Transverse colon (tissue), 4 donors: ENCODE measurements around the gene PTPN6.

Source experiments
- POLR2AphosphoS5 ChIP-seq, 3 donors: sonication (generic); formaldehyde crosslinking; IDR thresholded peaks; one replicate each; pipeline ENCODE4 v1.6.1; 2016; ENCODE audit warnings: antibody characterized with exemption in 3 of 3
- TF ChIP-seq, protein P1 (sequence below), 5 experiments: fragments of 200-600 bp in 3 of 5; fragments of 450-650 bp in 2 of 5; sonication (generic) in 3 of 5; IDR thresholded peaks; 1 replicate in 2 of 5; 2 replicates in 3 of 5; pipeline ENCODE4 v1.5.1; 2016 to 2017; ENCODE audit warnings: antibody characterized with exemption in 5 of 5, inconsistent platforms in 3 of 5, mild to moderate bottlenecking in 2 of 5, moderate library complexity in 1 of 5

DNA sequence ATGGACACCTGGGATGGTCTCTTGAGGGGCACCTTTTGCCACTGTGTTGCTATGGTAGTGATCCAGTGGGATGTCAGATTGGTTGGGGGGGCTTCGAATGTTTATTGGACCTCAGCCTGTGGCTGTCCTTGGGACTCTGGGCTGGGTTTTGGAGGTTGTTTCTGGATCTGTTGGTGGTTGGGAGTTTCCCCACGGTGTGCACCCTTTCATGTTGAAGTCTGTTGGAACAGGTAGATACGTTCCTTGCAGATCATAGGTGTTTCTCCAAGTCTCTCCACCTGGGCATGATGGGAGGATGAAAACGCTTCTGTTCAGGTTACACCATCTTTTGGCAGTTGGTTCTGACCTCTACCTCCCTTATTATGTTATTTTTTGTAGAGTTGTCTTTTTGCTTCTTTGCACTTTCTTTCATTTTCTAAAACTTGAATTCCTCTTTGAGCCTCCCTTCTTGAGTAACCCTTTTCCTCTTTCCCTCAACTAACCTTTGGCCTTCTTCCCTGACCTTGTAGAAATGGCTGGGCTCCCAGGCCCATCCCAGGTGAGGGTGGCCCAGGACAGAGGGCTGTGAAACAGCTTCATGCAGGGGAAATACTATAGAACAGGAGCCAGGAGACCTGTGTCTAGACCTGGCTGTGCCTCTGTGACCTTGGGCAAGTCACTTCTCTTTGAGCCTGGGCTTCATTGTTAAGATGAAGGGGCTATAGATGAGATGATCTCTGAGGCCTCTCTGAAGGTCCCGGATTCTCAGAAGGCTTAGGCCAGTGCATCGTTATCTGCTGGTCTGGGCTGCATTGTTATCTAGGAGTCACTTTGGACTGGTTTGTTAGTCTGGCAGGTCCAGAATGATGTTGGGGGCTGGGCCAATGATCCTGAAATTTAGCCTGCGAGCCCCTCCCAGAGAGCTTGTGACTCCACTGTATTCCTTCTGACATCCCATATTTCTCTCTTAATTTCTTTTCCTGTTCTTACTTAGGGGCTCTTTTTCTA lies 21.4 kb upstream of the PTPN6 start:
- TF ChIP-seq POLR2AphosphoS5 (IDR thresholded peaks at IDR 0.05): no peak
- TF ChIP-seq, protein P1, sequence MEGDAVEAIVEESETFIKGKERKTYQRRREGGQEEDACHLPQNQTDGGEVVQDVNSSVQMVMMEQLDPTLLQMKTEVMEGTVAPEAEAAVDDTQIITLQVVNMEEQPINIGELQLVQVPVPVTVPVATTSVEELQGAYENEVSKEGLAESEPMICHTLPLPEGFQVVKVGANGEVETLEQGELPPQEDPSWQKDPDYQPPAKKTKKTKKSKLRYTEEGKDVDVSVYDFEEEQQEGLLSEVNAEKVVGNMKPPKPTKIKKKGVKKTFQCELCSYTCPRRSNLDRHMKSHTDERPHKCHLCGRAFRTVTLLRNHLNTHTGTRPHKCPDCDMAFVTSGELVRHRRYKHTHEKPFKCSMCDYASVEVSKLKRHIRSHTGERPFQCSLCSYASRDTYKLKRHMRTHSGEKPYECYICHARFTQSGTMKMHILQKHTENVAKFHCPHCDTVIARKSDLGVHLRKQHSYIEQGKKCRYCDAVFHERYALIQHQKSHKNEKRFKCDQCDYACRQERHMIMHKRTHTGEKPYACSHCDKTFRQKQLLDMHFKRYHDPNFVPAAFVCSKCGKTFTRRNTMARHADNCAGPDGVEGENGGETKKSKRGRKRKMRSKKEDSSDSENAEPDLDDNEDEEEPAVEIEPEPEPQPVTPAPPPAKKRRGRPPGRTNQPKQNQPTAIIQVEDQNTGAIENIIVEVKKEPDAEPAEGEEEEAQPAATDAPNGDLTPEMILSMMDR (IDR thresholded peaks at IDR 0.05): no peak
